GM12878 (cell line): Measurements from ENCODE around the gene TMC4. TPM values are rescaled to one million over a fixed set of nuclear protein-coding genes. Genes with fewer than 3 reads are reported as not detected.
A peak's percentile ranks its signal among the peaks of the same experiment; 100 is the strongest.

Experiments used
- ASH2L ChIP-seq: fragments of 300-600, 200-600 bp; sonication (generic); IDR thresholded peaks from 2 replicates; pipeline ENCODE4 v1.6.1; 2017; ENCODE audit warnings: low read depth, mild to moderate bottlenecking, borderline replicate concordance
- BACH1 ChIP-seq: fragments of 450-650 bp; IDR thresholded peaks from 2 replicates; pipeline ENCODE4 v1.6.1; 2017; ENCODE audit warnings: mild to moderate bottlenecking, borderline replicate concordance
- BHLHE40 ChIP-seq, 2 experiments: fragments of 450-650 bp in 1 of 2; IDR thresholded peaks; 2 replicates each; pipeline ENCODE4 v1.6.1; 2011 to 2017; ENCODE audit warnings: low read depth in 2 of 2, borderline replicate concordance in 1 of 2, improper control_type of control experiment in 1 of 2, low read length in 1 of 2, mild to moderate bottlenecking in 1 of 2
- BRCA1 ChIP-seq: IDR thresholded peaks from 2 replicates; pipeline ENCODE4 v1.6.1; 2011; ENCODE audit warnings: low read depth, low read length, improper control_type of control experiment
- CBX5 ChIP-seq: sonication (generic); IDR thresholded peaks from 2 replicates; pipeline ENCODE4 v1.6.1; 2016; ENCODE audit warnings: low read depth, moderate library complexity, mild to moderate bottlenecking, inconsistent platforms
- CEBPB ChIP-seq, 2 experiments: fragments of 150-350 bp in 1 of 2; IDR thresholded peaks; 2 replicates each; pipeline ENCODE4 v1.6.1; 2012 to 2014; ENCODE audit warnings: low read depth in 2 of 2, low read length in 2 of 2, borderline replicate concordance in 1 of 2, inconsistent platforms in 1 of 2
- CHD1 ChIP-seq: IDR thresholded peaks from 2 replicates; pipeline ENCODE4 v1.6.1; 2012; ENCODE audit warnings: low read depth, low read length, improper control_type of control experiment
- CREM ChIP-seq: IDR thresholded peaks from 2 replicates; pipeline ENCODE4 v1.6.1; 2014; ENCODE audit warnings: antibody characterized with exemption, low read depth
- KDM1A ChIP-seq: fragments of 200-600 bp; sonication (generic); IDR thresholded peaks from 2 replicates; pipeline ENCODE4 v1.6.1; 2016; ENCODE audit warnings: borderline replicate concordance
- MXI1 ChIP-seq: fragments of 150-350 bp; IDR thresholded peaks from 2 replicates; pipeline ENCODE4 v1.6.1; 2011; ENCODE audit warnings: low read depth, mild to moderate bottlenecking, inconsistent platforms, low read length, improper control_type of control experiment
- NFYA ChIP-seq: IDR thresholded peaks from 2 replicates; pipeline ENCODE4 v1.6.1; 2011; ENCODE audit warnings: low read depth, mild to moderate bottlenecking, low read length, improper control_type of control experiment, borderline replicate concordance
- PAX8 ChIP-seq: fragments of 450-650 bp; IDR thresholded peaks from 2 replicates; pipeline ENCODE4 v1.6.1; 2017; ENCODE audit warnings: mild to moderate bottlenecking, moderate library complexity
- POU2F2 ChIP-seq: IDR thresholded peaks from 3 replicates; pipeline ENCODE4 v1.6.1; 2011; ENCODE audit warnings: low read depth, mild to moderate bottlenecking, low read length, borderline replicate concordance
- RELA ChIP-seq: fragments of 450-650 bp; IDR thresholded peaks from 2 replicates; pipeline ENCODE4 v1.8.0; 2014; ENCODE audit warnings: borderline replicate concordance; ENCODE audit not compliant: partially characterized antibody
- SKIL ChIP-seq: fragments of 450-650 bp; IDR thresholded peaks from 2 replicates; pipeline ENCODE4 v1.6.1; 2017; ENCODE audit warnings: mild to moderate bottlenecking, low read depth, inconsistent platforms; ENCODE audit not compliant: poor library complexity, severe bottlenecking
- SMAD1 ChIP-seq: fragments of 450-650 bp; IDR thresholded peaks from 2 replicates; pipeline ENCODE4 v1.6.1; 2018; ENCODE audit warnings: mild to moderate bottlenecking, low read depth; ENCODE audit not compliant: partially characterized antibody
- SUZ12 ChIP-seq: fragments of 200-600 bp; sonication (generic); IDR thresholded peaks from one replicate; pipeline ENCODE4 v1.6.1; 2018; ENCODE audit warnings: antibody characterized with exemption, mild to moderate bottlenecking; ENCODE audit not compliant: unreplicated experiment
- YBX1 ChIP-seq: fragments of 450-650 bp; IDR thresholded peaks from 2 replicates; pipeline ENCODE4 v1.6.1; 2016; ENCODE audit warnings: antibody characterized with exemption
- ZNF207 ChIP-seq: fragments of 450-650 bp; IDR thresholded peaks from 2 replicates; pipeline ENCODE4 v1.6.1; 2014; ENCODE audit warnings: antibody characterized with exemption, mild to moderate bottlenecking, borderline replicate concordance
- ZNF384 ChIP-seq: IDR thresholded peaks from 2 replicates; pipeline ENCODE4 v1.6.1; 2012; ENCODE audit warnings: low read depth, mild to moderate bottlenecking, low read length, improper control_type of control experiment, borderline replicate concordance
- polyA plus RNA-seq, 11 experiments: library from polyadenylated mRNA; depleted of rRNA in 4 of 11; unstranded in 6 of 11; stranded (reverse) in 5 of 11; fragments of >200 nt; fragmentation: Nextera tagmentation in 4 of 11; fragmentation: Illumina TruSeq in 1 of 11; extraction: Ambion mirVana in 4 of 11; extraction: Trizol in 1 of 11; gene quantifications; 1 replicate in 1 of 11; 2 replicates in 10 of 11; pipeline versions ENCODE4 v1.2.1 to v1.2.3, GENCODE V29; 2011 to 2016; ENCODE audit warnings: inconsistent platforms in 2 of 11, missing spikeins in 2 of 11, low read depth in 1 of 11
- total RNA-seq, 4 experiments: library from RNA; depleted of rRNA in 3 of 4; stranded (reverse); fragments of >200 nt in 3 of 4; fragmentation: Illumina TruSeq in 1 of 4; extraction: Trizol in 1 of 4; gene quantifications; 2 replicates each; pipeline versions ENCODE4 v1.2.1 to v1.2.3, GENCODE V29; 2013 to 2021
- TF ChIP-seq, protein P1 (sequence below): fragments of 450-650 bp; conservative IDR thresholded peaks from 2 replicates; pipeline ENCODE4 v1.6.1; 2017; ENCODE audit warnings: mild to moderate bottlenecking, moderate library complexity
- TF ChIP-seq, protein P2 (sequence below): fragments of 450-650 bp; IDR thresholded peaks from 2 replicates; pipeline ENCODE4 v1.6.1; 2017; ENCODE audit warnings: mild to moderate bottlenecking, moderate library complexity

TMC4 gene
- total and polyA plus RNA-seq, 10 of the 15 experiments (the other 5 are each of a cell fraction or from before 2014, with no cell fraction given), result 0.33 to 0.83 (median 0.74) TPM; not detected in 7

- TF ChIP-seq ZNF207 (0 out of 2 replicates have a peak, but pooled peaks have one; percentile 31), PAX8 (no peak), NFYA (no peak), BRCA1 (no peak), MXI1 (no peak), SKIL (peak; percentile 70), CREM (peak; percentile 60; the same call in 1 of the 2 replicates), ZNF384 (no peak), ASH2L (no peak), YBX1 (no peak), SMAD1 (no peak), KDM1A (no peak), SUZ12 (no peak), BHLHE40 (IDR thresholded peaks at IDR 0.05; ENCODE audit: borderline replicate concordance in 1 of 2, low read depth in 2 of 2, low read length in 1 of 2) (peak; percentile 78 to 81), CEBPB (IDR thresholded peaks at IDR 0.05; ENCODE audit: borderline replicate concordance in 1 of 2, low read depth in 2 of 2, low read length in 2 of 2) (peak in 1 of 2 experiments; percentile 82; a peak in 2 of 4 replicates), POU2F2 (peak; percentile 68; the same call in 2 of the 3 replicates), BACH1 (peak; percentile 60), RELA (peak; percentile 22), CHD1 (no peak), CBX5 (no peak)
- TF ChIP-seq, protein P1, sequence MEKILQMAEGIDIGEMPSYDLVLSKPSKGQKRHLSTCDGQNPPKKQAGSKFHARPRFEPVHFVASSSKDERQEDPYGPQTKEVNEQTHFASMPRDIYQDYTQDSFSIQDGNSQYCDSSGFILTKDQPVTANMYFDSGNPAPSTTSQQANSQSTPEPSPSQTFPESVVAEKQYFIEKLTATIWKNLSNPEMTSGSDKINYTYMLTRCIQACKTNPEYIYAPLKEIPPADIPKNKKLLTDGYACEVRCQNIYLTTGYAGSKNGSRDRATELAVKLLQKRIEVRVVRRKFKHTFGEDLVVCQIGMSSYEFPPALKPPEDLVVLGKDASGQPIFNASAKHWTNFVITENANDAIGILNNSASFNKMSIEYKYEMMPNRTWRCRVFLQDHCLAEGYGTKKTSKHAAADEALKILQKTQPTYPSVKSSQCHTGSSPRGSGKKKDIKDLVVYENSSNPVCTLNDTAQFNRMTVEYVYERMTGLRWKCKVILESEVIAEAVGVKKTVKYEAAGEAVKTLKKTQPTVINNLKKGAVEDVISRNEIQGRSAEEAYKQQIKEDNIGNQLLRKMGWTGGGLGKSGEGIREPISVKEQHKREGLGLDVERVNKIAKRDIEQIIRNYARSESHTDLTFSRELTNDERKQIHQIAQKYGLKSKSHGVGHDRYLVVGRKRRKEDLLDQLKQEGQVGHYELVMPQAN, result peak; percentile 17; the same call in 1 of the 2 replicates
- TF ChIP-seq, protein P2, sequence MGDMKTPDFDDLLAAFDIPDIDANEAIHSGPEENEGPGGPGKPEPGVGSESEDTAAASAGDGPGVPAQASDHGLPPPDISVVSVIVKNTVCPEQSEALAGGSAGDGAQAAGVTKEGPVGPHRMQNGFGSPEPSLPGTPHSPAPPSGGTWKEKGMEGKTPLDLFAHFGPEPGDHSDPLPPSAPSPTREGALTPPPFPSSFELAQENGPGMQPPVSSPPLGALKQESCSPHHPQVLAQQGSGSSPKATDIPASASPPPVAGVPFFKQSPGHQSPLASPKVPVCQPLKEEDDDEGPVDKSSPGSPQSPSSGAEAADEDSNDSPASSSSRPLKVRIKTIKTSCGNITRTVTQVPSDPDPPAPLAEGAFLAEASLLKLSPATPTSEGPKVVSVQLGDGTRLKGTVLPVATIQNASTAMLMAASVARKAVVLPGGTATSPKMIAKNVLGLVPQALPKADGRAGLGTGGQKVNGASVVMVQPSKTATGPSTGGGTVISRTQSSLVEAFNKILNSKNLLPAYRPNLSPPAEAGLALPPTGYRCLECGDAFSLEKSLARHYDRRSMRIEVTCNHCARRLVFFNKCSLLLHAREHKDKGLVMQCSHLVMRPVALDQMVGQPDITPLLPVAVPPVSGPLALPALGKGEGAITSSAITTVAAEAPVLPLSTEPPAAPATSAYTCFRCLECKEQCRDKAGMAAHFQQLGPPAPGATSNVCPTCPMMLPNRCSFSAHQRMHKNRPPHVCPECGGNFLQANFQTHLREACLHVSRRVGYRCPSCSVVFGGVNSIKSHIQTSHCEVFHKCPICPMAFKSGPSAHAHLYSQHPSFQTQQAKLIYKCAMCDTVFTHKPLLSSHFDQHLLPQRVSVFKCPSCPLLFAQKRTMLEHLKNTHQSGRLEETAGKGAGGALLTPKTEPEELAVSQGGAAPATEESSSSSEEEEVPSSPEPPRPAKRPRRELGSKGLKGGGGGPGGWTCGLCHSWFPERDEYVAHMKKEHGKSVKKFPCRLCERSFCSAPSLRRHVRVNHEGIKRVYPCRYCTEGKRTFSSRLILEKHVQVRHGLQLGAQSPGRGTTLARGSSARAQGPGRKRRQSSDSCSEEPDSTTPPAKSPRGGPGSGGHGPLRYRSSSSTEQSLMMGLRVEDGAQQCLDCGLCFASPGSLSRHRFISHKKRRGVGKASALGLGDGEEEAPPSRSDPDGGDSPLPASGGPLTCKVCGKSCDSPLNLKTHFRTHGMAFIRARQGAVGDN, result peak; percentile 52; the same call in 1 of the 2 replicates
Measured at GRCh38 chr19:54207983-54208783, 35.2 kb upstream of the TMC4 start (continued).
